ENCODE measurements around the gene PIP5K1B. TPM values are rescaled to one million over a fixed set of nuclear protein-coding genes. Genes with fewer than 3 reads are reported as not detected.

PIP5K1B gene
- total and polyA plus RNA-seq, 2 donors (not counting 1 experiment from before 2014, with no cell fraction given) = under 0.01 to 0.03 TPM

DNA sequence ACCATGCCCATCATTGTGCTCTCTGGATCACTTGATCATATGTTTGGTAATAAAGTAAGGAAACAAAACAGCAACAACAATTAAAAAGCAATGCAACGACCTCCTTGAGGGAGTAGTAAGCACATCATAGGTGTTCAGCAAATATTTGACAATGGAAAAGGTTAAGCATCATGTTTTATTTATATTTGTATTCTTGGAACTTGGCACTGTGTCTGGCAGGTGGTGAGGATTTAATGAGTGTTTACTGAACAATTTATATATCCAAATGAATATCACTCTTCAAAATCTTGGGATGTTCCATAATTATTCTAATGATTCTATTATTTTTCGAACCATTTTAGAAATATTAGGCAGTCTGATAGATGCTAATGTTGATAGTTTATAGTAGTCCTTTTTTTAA lies 6.2 kb downstream of the PIP5K1B start:
- no peaks in the 10 kb centered on the region for H4K20me1 ChIP-seq (ENCODE audit: control insufficient read depth, extremely low read depth, insufficient read depth, low read length)
- TF ChIP-seq EZH2 (IDR thresholded peaks at IDR 0.05; ENCODE audit: low read length, missing control alignments) = no peak

DNA sequence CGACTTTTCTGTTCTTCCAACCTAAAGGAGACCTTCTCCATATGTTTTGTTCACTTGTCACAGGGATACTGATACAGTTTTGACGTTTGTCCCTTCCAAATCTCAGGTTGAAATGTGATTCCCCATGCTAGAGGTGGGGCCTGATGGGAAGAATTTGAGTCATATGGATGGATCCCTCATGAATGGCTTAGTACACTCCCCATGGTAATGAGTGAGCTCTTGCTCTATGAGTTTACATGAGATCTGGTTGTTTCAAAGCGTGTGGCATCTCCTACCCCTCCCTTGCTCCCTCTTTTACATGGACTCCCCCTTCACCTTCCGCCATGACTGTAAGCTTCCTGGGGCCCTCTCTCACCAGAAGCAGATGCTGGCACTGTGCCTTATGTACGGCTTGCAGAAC lies 6.9 kb downstream of the PIP5K1B start:
- peaks cover 1% of the 10 kb centered on the region for H3K27me3 ChIP-seq (ENCODE audit: control insufficient read depth, insufficient read depth, low read length)
- DNase-seq (ENCODE audit: low read depth in 2 of 2) = no peak
- H3K79me2 ChIP-seq (ENCODE audit: control insufficient read depth, insufficient read depth, low read length) = no peaks in the 10 kb centered on the region
- H4K20me1 ChIP-seq (ENCODE audit: control insufficient read depth, extremely low read depth, insufficient read depth, low read length) = no peaks in the 10 kb centered on the region
- no peaks in the 10 kb centered on the region for H3K36me3 ChIP-seq (ENCODE audit: control insufficient read depth, insufficient read depth, low read length)
- no peak for TF ChIP-seq EZH2 (IDR thresholded peaks at IDR 0.05; ENCODE audit: low read length, missing control alignments)
- TF ChIP-seq, protein P1, sequence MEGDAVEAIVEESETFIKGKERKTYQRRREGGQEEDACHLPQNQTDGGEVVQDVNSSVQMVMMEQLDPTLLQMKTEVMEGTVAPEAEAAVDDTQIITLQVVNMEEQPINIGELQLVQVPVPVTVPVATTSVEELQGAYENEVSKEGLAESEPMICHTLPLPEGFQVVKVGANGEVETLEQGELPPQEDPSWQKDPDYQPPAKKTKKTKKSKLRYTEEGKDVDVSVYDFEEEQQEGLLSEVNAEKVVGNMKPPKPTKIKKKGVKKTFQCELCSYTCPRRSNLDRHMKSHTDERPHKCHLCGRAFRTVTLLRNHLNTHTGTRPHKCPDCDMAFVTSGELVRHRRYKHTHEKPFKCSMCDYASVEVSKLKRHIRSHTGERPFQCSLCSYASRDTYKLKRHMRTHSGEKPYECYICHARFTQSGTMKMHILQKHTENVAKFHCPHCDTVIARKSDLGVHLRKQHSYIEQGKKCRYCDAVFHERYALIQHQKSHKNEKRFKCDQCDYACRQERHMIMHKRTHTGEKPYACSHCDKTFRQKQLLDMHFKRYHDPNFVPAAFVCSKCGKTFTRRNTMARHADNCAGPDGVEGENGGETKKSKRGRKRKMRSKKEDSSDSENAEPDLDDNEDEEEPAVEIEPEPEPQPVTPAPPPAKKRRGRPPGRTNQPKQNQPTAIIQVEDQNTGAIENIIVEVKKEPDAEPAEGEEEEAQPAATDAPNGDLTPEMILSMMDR (conservative IDR thresholded peaks at IDR 0.05 in 1 of 2, IDR thresholded peaks at IDR 0.05 in 1 of 2; ENCODE audit: low read depth in 1 of 2, low read length in 2 of 2) = no peak
- H3K9me3 ChIP-seq (ENCODE audit: control insufficient read depth, insufficient read depth, low read depth, low read length) = no peaks in the 10 kb centered on the region
- H3K27ac ChIP-seq (ENCODE audit: insufficient read depth, low read length) = no peak overlapping the region
- H3K4me2 ChIP-seq (ENCODE audit: extremely low read depth, insufficient read depth, low read length) = no peak overlapping the region
- no peak overlapping the region for H3K4me3 ChIP-seq (replicated peaks in 1 of 4; ENCODE audit: control extremely low read depth in 1 of 4, insufficient read depth in 1 of 4, low read depth in 3 of 4, low read length in 4 of 4)
- H2AFZ ChIP-seq (ENCODE audit: low read length) = no peak overlapping the region
- H3K4me1 ChIP-seq (ENCODE audit: control insufficient read depth, extremely low read depth, insufficient read depth, low read length) = no peaks in the 10 kb centered on the region
- no peak overlapping the region for H3K9ac ChIP-seq (ENCODE audit: insufficient read depth, low read length)

More for the DNA sequence above, 6.2 kb downstream of the PIP5K1B start:
- Histone ChIP-seq H3K4me1 (ENCODE audit: control insufficient read depth, extremely low read depth, insufficient read depth, low read length) (no peaks in the 10 kb centered on the region), H3K27me3 (ENCODE audit: control insufficient read depth, insufficient read depth, low read length) (peaks cover 8% of the 10 kb centered on the region), H3K36me3 (ENCODE audit: control insufficient read depth, insufficient read depth, low read length) (no peaks in the 10 kb centered on the region), H3K27ac (ENCODE audit: insufficient read depth, low read length) (no peak overlapping the region), H2AFZ (ENCODE audit: low read length) (no peak overlapping the region), H3K9ac (ENCODE audit: insufficient read depth, low read length) (no peak overlapping the region), H3K4me2 (ENCODE audit: extremely low read depth, insufficient read depth, low read length) (no peak overlapping the region), H3K4me3 (replicated peaks in 1 of 4; ENCODE audit: control extremely low read depth in 1 of 4, insufficient read depth in 1 of 4, low read depth in 3 of 4, low read length in 4 of 4) (no peak overlapping the region), H3K79me2 (ENCODE audit: control insufficient read depth, insufficient read depth, low read length) (no peaks in the 10 kb centered on the region), H3K9me3 (ENCODE audit: control insufficient read depth, insufficient read depth, low read depth, low read length) (no peaks in the 10 kb centered on the region)
- DNase-seq (ENCODE audit: low read depth in 2 of 2) = no peak

- TF ChIP-seq EZH2 (IDR thresholded peaks at IDR 0.05; ENCODE audit: low read length, missing control alignments) = no peak
- TF ChIP-seq, protein P1 (conservative IDR thresholded peaks at IDR 0.05 in 1 of 2, IDR thresholded peaks at IDR 0.05 in 1 of 2; ENCODE audit: low read depth in 1 of 2, low read length in 2 of 2) = no peak
- no peaks in the 10 kb centered on the region for H3K9me3 ChIP-seq (ENCODE audit: control insufficient read depth, insufficient read depth, low read depth, low read length)
- H4K20me1 ChIP-seq (ENCODE audit: control insufficient read depth, extremely low read depth, insufficient read depth, low read length) = no peaks in the 10 kb centered on the region
- no peaks in the 10 kb centered on the region for H3K36me3 ChIP-seq (ENCODE audit: control insufficient read depth, insufficient read depth, low read length)
- no peak overlapping the region for H3K4me3 ChIP-seq (replicated peaks in 1 of 4; ENCODE audit: control extremely low read depth in 1 of 4, insufficient read depth in 1 of 4, low read depth in 3 of 4, low read length in 4 of 4)
- no peak overlapping the region for H2AFZ ChIP-seq (ENCODE audit: low read length)
- H3K4me2 ChIP-seq (ENCODE audit: extremely low read depth, insufficient read depth, low read length) = no peak overlapping the region
- no peaks in the 10 kb centered on the region for H3K4me1 ChIP-seq (ENCODE audit: control insufficient read depth, extremely low read depth, insufficient read depth, low read length)
- no peaks in the 10 kb centered on the region for H3K79me2 ChIP-seq (ENCODE audit: control insufficient read depth, insufficient read depth, low read length)
- no peak overlapping the region for H3K9ac ChIP-seq (ENCODE audit: insufficient read depth, low read length)
- DNase-seq (ENCODE audit: low read depth in 2 of 2) = no peak
- H3K27ac ChIP-seq (ENCODE audit: insufficient read depth, low read length) = no peak overlapping the region
- H3K27me3 ChIP-seq (ENCODE audit: control insufficient read depth, insufficient read depth, low read length) = no peaks in the 10 kb centered on the region
Observed at GRCh38 chr9:68714416-68715180, 9.6 kb downstream of the PIP5K1B start.

Measured in fibroblast of lung (primary cell).